Testis (tissue), 3 donors: ENCODE measurements around the gene TRIB2. TPM values are rescaled to one million over a fixed set of nuclear protein-coding genes. Genes with fewer than 3 reads are reported as not detected.
"Not testable (repeated sequence)": the region's sequence is repeated elsewhere in the genome, so short reads cannot be mapped to it uniquely, and the experiment has no call there.

Source experiments
- DNase-seq: peaks from one replicate; pipeline ENCODE4 v3.0.0-alpha.2; 2019
- H3K27ac ChIP-seq, 2 donors: fragments of 200-600 bp; sonication (generic); one replicate each; pipeline ENCODE4 v1.5.1; 2019
- H3K27me3 ChIP-seq: fragments of 200-600 bp; sonication (generic); one replicate; pipeline ENCODE4 v1.5.1; 2019
- H3K36me3 ChIP-seq: fragments of 200-600 bp; sonication (generic); one replicate; pipeline ENCODE4 v1.5.1; 2017; ENCODE audit warnings: low read depth; ENCODE audit errors: missing control alignments
- H3K4me1 ChIP-seq: fragments of 200-600 bp; sonication (generic); one replicate; pipeline ENCODE4 v1.5.1; 2019
- H3K4me3 ChIP-seq, 2 donors: fragments of 200-600 bp; sonication (generic); one replicate each; pipeline ENCODE4 v1.5.1; 2017 to 2019
- H3K9me3 ChIP-seq: fragments of 200-600 bp; sonication (generic); one replicate; pipeline ENCODE4 v1.5.1; 2017
- CTCF ChIP-seq, 3 experiments: fragments of 450-650 bp in 2 of 3; fragments of 200-600 bp in 1 of 3; sonication (generic) in 1 of 3; IDR thresholded peaks; one replicate each; pipeline ENCODE4 v1.5.1; 2016 to 2019; ENCODE audit warnings: antibody characterized with exemption in 3 of 3, mild to moderate bottlenecking in 2 of 3, moderate library complexity in 1 of 3
- POLR2A ChIP-seq: fragments of 450-650 bp; IDR thresholded peaks from one replicate; pipeline ENCODE4 v1.6.1; 2017; ENCODE audit warnings: antibody characterized with exemption, mild to moderate bottlenecking, moderate library complexity
- WGBS, 2 donors: methylation state at CpG; one replicate each; pipeline ENCODE4 v1.1.5; 2018; 5-methylcytosine and 5-hydroxymethylcytosine counted together
- intact Hi-C: fragments of 100-400 bp; cut with DNase I; formaldehyde crosslinking; loops from one replicate; pipeline ENCODE4 v1.15.1; 2023; ENCODE audit warnings: low total_unique reads
- polyA plus RNA-seq: library from polyadenylated mRNA; stranded (reverse); fragments of 350-450 nt; fragmentation: Illumina TruSeq; extraction: RNeasy Lipid Tissue Mini Kit (QIAGEN cat#74804); gene quantifications from one replicate; pipeline ENCODE4 v1.2.3, GENCODE V29; 2014; ENCODE audit warnings: low read depth, low replicate concordance; ENCODE audit not compliant: insufficient read depth
- total RNA-seq, 2 donors: library from RNA; depleted of rRNA; stranded (reverse); fragments of >200 nt; gene quantifications; one replicate each; pipeline ENCODE4 v1.2.3, GENCODE V29; 2016

TRIB2 gene
- total and polyA plus RNA-seq, 3 donors from 2014 or later, result 54.9 to 190 (median 189) TPM

GRCh38 chr2:12675352-12675795 is 41.4 kb upstream of the TRIB2 start:
- Histone ChIP-seq H3K27ac (peak overlapping the region; percentile 60 to 62), H3K36me3 (no peaks in the 10 kb centered on the region), H3K4me1 (peaks cover 14% of the 10 kb centered on the region), H3K27me3 (no peaks in the 10 kb centered on the region), H3K9me3 (no peaks in the 10 kb centered on the region), H3K4me3 (no peak overlapping the region)
- no peak for DNase-seq
- 74 to 79% methylated on average over 7 of the region's 7 CpGs for WGBS, 2 donors
- intact Hi-C loops, result no loop called here
- TF ChIP-seq CTCF (IDR thresholded peaks at IDR 0.05) (no peak), POLR2A (no peak)

DNA sequence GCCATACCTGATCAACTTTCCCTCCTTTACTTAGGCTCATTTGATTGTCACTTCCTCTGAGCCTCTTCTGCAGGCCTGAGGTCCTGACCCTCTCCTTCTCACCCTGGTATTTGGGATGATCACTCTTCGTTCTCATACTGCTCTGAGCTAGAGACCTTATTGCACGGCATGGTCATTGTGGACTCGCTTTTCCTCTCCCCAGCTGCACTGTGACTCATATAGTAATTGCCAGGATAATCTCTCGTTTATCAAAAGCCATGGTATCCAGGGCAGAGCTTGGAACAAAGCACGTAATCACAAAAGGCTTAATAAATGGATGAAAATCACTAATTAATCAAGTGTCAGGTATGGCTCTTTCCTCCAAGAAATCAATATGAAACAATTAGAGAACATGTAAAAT is 40.9 kb upstream of the TRIB2 start:
- Histone ChIP-seq H3K27ac (no peak overlapping the region), H3K27me3 (no peaks in the 10 kb centered on the region), H3K9me3 (no peaks in the 10 kb centered on the region), H3K36me3 (no peaks in the 10 kb centered on the region), H3K4me1 (peaks cover 14% of the 10 kb centered on the region), H3K4me3 (no peak overlapping the region)
- no peak for DNase-seq
- TF ChIP-seq CTCF (IDR thresholded peaks at IDR 0.05), result no peak
- no peak for TF ChIP-seq POLR2A
- WGBS, 2 donors, result 92 to 94% methylated on average over 5 of the region's 5 CpGs
- intact Hi-C loops, result no loop called here

GRCh38 chr2:12676771-12677170 is 40.0 kb upstream of the TRIB2 start:
- WGBS, 2 donors, result 89 to 97% methylated on average over 4 of the region's 4 CpGs
- H3K36me3 ChIP-seq, result no peaks in the 10 kb centered on the region
- peaks cover 14% of the 10 kb centered on the region for H3K4me1 ChIP-seq
- no peak overlapping the region for H3K27ac ChIP-seq
- H3K4me3 ChIP-seq, result no peak overlapping the region
- TF ChIP-seq CTCF (IDR thresholded peaks at IDR 0.05) (no peak), POLR2A (no peak)
- intact Hi-C loops, result no loop called here
- H3K9me3 ChIP-seq, result no peaks in the 10 kb centered on the region
- H3K27me3 ChIP-seq, result no peaks in the 10 kb centered on the region
- DNase-seq, result no peak

DNA sequence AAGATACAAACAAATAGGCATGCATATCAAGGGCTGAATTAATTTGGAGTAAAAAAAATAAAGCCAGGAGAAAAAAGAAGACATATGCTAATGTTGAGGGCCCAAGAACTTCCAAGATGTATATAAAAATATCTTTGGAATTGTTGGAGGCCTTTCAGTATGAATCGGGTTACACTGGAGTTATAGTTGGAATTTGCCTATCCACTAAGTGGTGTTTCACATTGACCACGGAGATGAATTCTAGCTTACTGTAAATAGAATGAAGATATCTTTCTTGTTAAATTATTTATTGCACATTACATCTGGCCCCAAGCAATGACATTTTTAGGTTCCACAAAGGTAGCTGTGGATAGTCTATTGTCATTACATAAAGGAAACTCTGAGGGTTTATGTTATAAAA is 38.5 kb upstream of the TRIB2 start:
- Histone ChIP-seq H3K4me3 (no peak overlapping the region), H3K4me1 (peaks cover 14% of the 10 kb centered on the region), H3K27ac (no peak overlapping the region), H3K9me3 (no peaks in the 10 kb centered on the region), H3K36me3 (no peaks in the 10 kb centered on the region), H3K27me3 (no peaks in the 10 kb centered on the region)
- DNase-seq, result no peak
- 89 to 91% methylated on average over 2 of the region's 2 CpGs for WGBS, 2 donors
- no peak for TF ChIP-seq POLR2A
- TF ChIP-seq CTCF (IDR thresholded peaks at IDR 0.05), result no peak
- intact Hi-C loops, result no loop called here

DNA sequence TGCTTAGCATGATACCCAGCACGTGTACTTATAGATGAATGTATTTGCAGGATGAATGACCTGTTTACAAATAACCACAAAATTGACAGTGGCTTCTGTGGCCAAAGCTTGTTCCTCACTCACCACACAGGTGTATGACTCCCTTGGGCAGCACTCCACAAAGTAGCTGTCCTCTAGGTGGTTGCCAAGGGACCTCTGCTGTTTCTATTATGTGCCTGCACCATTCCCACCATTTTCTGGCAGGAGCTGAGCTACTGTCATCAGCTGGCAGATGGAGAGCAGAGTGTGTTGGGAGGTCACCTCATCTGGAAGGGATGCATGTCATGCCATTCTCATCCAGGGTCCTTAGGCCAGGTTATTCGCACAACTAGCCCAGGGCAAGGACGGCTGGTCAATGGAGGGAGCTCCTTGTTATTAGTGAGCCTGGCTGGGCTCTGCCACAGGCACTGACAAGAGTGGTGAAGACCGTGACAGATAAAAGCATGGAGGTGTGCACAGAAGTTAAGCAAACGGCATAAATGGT is 37.1 kb upstream of the TRIB2 start:
- H3K27ac ChIP-seq, result no peak overlapping the region
- no peak overlapping the region for H3K4me3 ChIP-seq
- H3K9me3 ChIP-seq, result no peaks in the 10 kb centered on the region
- H3K27me3 ChIP-seq, result no peaks in the 10 kb centered on the region
- no peaks in the 10 kb centered on the region for H3K36me3 ChIP-seq
- no peak for DNase-seq
- intact Hi-C loops, result no loop called here
- TF ChIP-seq CTCF (IDR thresholded peaks at IDR 0.05) (no peak), POLR2A (no peak)
- WGBS, 2 donors, result 90 to 93% methylated on average over 5 of the region's 5 CpGs
- H3K4me1 ChIP-seq, result peaks cover 24% of the 10 kb centered on the region

DNA sequence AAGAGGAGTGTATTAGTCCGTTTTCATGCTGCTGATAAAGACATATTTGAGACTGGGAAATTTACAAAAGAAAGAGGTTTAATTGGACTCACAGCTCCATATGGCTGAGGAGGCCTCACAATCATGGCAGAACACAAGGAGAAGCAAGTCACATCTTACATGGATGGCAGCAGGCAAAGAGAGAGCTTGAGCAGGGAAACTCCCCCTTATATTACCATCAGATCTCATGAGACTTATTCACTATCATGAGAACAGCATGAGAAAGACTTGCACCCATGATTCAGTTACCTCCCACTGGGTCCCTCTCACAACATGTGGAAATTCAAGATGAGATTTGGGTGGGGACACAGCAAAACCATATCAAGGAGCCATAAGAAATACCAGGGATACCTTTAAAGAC is 36.6 kb upstream of the TRIB2 start:
- H3K27ac ChIP-seq, H3K4me3 ChIP-seq, H3K27me3 ChIP-seq, DNase-seq, H3K9me3 ChIP-seq, intact Hi-C loops, H3K36me3 ChIP-seq: not testable (repeated sequence)
- H3K4me1 ChIP-seq, result peaks cover 22% of the 10 kb centered on the region
- WGBS, 2 donors, result 78 to 82% methylated on average over 1 of the region's 1 CpG
